Stimulated activated naive CD8-positive, alpha-beta T cell treated with anti-CD3 and anti-CD28 coated beads, Interleukin-15, Interleukin-2, amounts not matched to agents 100 U/mL and 50 U/mL, for 24 hours (primary cell): ENCODE data around the gene MTA1.
A peak's percentile ranks its signal among the peaks of the same experiment; 100 is the strongest.

Source experiments
- ATAC-seq: fragments of 150-1000 bp; cut with Tn5 transposase; one replicate; pipeline ENCODE4 v1.10.0; 2021
- DNase-seq: peaks from one replicate; pipeline ENCODE4 v3.0.0; 2021

MTA1 gene

GRCh38 chr14:105387530-105387922 is 32.1 kb upstream of the MTA1 start:
- DNase-seq (no peak), ATAC-seq (no peak)

GRCh38 chr14:105388110-105388951 is 31.3 kb upstream of the MTA1 start:
- DNase-seq (no peak), ATAC-seq (no peak)

- ATAC-seq (no peak), DNase-seq (no peak)
Observed at GRCh38 chr14:105388976-105389375, 30.7 kb upstream of the MTA1 start.

- ATAC-seq (no peak), DNase-seq (no peak)
Observed at GRCh38 chr14:105389534-105389933, 30.1 kb upstream of the MTA1 start.

- DNase-seq, result no peak
- no peak for ATAC-seq
Observed at GRCh38 chr14:105389976-105390848, 29.4 kb upstream of the MTA1 start.

GRCh38 chr14:105390849-105391500 is 28.7 kb upstream of the MTA1 start:
- DNase-seq, result no peak
- ATAC-seq, result no peak

- DNase-seq (no peak), ATAC-seq (no peak)
Observed at GRCh38 chr14:105391541-105391940, 28.1 kb upstream of the MTA1 start.

- DNase-seq, result no peak
- no peak for ATAC-seq
Observed at GRCh38 chr14:105392131-105393090, 27.2 kb upstream of the MTA1 start.

GRCh38 chr14:105393151-105393550 is 26.5 kb upstream of the MTA1 start:
- no peak for DNase-seq
- no peak for ATAC-seq

GRCh38 chr14:105394714-105395537 is 24.7 kb upstream of the MTA1 start:
- no peak for ATAC-seq
- DNase-seq, result no peak

GRCh38 chr14:105395538-105395854 is 24.1 kb upstream of the MTA1 start:
- no peak for ATAC-seq
- DNase-seq, result no peak

- DNase-seq, result no peak
- ATAC-seq, result no peak
Observed at GRCh38 chr14:105397350-105397931, 22.2 kb upstream of the MTA1 start.

- peak; percentile 99 for DNase-seq
- peak; percentile 86 for ATAC-seq
Observed at GRCh38 chr14:105398044-105398725, 21.4 kb upstream of the MTA1 start, which contains the start of gene TEX22. TSS of gene TEX22 (plus strand) at chr14:105398538. CDS start at chr14:105399341, 803 bp downstream.

- DNase-seq (no peak), ATAC-seq (peak; percentile 51)
Observed at GRCh38 chr14:105398726-105399465, 20.7 kb upstream of the MTA1 start.

GRCh38 chr14:105399466-105399775 is 20.2 kb upstream of the MTA1 start:
- ATAC-seq, result no peak
- no peak for DNase-seq

- DNase-seq, result no peak
- ATAC-seq, result no peak
Observed at GRCh38 chr14:105400016-105400415, 19.6 kb upstream of the MTA1 start.

- ATAC-seq, result no peak
Observed at GRCh38 chr14:105401699-105402098, 17.9 kb upstream of the MTA1 start.

GRCh38 chr14:105408592-105408991 is 11.0 kb upstream of the MTA1 start:
- DNase-seq (no peak), ATAC-seq (no peak)

More at GRCh38 chr14:105401699-105402098, 17.9 kb upstream of the MTA1 start:
- DNase-seq, result no peak

- DNase-seq (no peak), ATAC-seq (no peak)
Observed at GRCh38 chr14:105409364-105409763, 10.3 kb upstream of the MTA1 start.
